Activated naive CD8-positive, alpha-beta T cell treated with anti-CD3 and anti-CD28 coated beads, Interleukin-2, amount 10 ng/mL, durations not matched to agents 7 days and 5 days (primary cell): Measurements from ENCODE around the gene LRRC74B. TPM values are rescaled to one million over a fixed set of nuclear protein-coding genes. Genes with fewer than 3 reads are reported as not detected.
"Not testable (repeated sequence)": the region's sequence is repeated elsewhere in the genome, so short reads cannot be mapped to it uniquely, and the experiment has no call there.

Source experiments
- ATAC-seq: fragments of 150-1000 bp; cut with Tn5 transposase; one replicate; pipeline ENCODE4 v1.10.0; 2021; ENCODE audit warnings: low read depth, moderate library complexity
- POLR2A ChIA-PET: fragments of 350-600 bp; sonication (Branson Sonifier 250); formaldehyde crosslinking; loops from one replicate; lab custom pipeline; 2021; ENCODE audit warnings: antibody characterized with exemption; lab: Charles Lee
- DNase-seq: peaks from one replicate; pipeline ENCODE4 v3.0.0; 2021
- H3K27ac Mint-ChIP-seq: one replicate; pipeline ENCODE4 v1.8.0; 2022; ENCODE audit warnings: mild to moderate bottlenecking, mixed read lengths
- H3K27me3 Mint-ChIP-seq: one replicate; pipeline ENCODE4 v1.8.0; 2022; ENCODE audit warnings: mild to moderate bottlenecking, moderate library complexity, mixed read lengths
- H3K36me3 Mint-ChIP-seq: one replicate; pipeline ENCODE4 v1.8.0; 2021; ENCODE audit warnings: mild to moderate bottlenecking, mixed read lengths
- H3K4me1 Mint-ChIP-seq: one replicate; pipeline ENCODE4 v1.8.0; 2021; ENCODE audit warnings: mixed read lengths
- H3K4me3 Mint-ChIP-seq: one replicate; pipeline ENCODE4 v1.8.0; 2022; ENCODE audit warnings: mild to moderate bottlenecking, moderate library complexity, mixed read lengths
- H3K9me3 Mint-ChIP-seq: one replicate; pipeline ENCODE4 v1.8.0; 2021; ENCODE audit warnings: mixed read lengths
- total RNA-seq, 2 experiments: library from RNA; stranded (reverse); gene quantifications; one replicate each; pipeline ENCODE4 v1.2.3, GENCODE V29; 2021

LRRC74B gene
- total RNA-seq, 2 experiments from 2014 or later, result not detected

DNA sequence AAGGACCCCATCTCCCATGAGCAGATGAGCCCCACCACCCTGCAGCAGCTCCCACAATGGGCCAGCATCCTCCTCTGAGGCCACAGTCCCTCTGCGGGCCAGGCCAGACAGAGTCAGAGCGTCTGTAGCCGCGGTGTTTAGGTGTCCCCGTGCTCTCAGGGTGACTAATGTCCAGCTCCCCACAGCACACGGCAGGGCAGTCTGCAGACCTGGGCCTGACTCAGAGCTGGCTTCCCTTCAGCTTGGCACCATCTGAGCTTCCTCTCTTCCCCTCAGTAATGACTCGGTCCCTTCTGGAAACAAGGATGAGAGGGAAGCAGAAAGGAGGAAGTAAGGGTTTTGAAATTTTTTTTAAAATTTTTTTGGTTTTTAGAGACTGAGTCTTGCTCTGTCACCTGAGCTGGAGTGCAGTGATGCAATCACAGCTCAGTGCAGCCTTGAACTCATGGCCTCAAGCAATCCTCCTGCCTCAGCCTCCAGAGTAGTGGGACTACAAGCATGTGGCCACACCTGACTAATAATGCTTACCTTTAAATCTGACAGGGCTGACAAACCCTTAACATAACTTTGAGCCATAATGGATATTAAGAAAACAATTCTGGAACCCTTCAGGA, 28.5 kb downstream of the LRRC74B start:
- H3K27me3 Mint-ChIP-seq, result peaks cover 3% of the 10 kb centered on the region
- H3K27ac Mint-ChIP-seq, result no peak overlapping the region

DNA sequence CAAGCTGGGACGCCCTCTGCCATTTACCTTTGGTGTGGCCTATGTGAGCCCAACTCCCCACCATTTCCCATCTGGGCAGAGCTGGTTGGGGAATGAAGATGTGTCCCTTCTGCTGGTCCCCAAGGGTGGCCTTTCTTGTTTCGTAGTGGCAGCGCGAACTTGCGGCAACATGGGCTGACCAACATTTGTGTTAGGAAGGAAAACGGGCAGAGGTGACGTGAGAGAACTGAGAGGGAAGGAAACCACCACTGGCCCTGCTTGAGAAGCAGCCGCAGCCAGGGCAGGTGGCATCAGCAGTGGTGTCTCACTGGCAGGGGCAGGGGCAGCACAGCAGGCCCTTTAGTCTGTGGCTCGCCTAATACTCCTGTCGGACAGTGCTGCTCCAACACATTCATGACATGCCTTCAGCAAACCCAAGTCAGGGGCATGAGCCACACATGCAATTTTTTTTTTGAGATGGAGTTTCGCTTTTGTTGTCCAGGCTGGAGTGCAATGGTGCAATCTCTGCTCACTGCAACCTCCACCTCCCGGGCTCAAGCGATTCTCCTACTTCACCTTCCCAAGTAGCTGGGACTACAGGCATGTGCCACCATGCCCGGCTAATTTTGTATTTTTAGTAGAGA, 29.9 kb downstream of the LRRC74B start:
- H3K27ac Mint-ChIP-seq, result no peak overlapping the region
- no peak for DNase-seq

More for the DNA sequence above, 28.5 kb downstream of the LRRC74B start:
- H3K9me3 Mint-ChIP-seq, result no peaks in the 10 kb centered on the region
- ATAC-seq (no peak), DNase-seq (no peak)
- no peaks in the 10 kb centered on the region for H3K36me3 Mint-ChIP-seq
- POLR2A ChIA-PET, result no interaction called here
- H3K4me3 Mint-ChIP-seq, result no peak overlapping the region
- H3K4me1 Mint-ChIP-seq, result no peaks in the 10 kb centered on the region

DNA sequence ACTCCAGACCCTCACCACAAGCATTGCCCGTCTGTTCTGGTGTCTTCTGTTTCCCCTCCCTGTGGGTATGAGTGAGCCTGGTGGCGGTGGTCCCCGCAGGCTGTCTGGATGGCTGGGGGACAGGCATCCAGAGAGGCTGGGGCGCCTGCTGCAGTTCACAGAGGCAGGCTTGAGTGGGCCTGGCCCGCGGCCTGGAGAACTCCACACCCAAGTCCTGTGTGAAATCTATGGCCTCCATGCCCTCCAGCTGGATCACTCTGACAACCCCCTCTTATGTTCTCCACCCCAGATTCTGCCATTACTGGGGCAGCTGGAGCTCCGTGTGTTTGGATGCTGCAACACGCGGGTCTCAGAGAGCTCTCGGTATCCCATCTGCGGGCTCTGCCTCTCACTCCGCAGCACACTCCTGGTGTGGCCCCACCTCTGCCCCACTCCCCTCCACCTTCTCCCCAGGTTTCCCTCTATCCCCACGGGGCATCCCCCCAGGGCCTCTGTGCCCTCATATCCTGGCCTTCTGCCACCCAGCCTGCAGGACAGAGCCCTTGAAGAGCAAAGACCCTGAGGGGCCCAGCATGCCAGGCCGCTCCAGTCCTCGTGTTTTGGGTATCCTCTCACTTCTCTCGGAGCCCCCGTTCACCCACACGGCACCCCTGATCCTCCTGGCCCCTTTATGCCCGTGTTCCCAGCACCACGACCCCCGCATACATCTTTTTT, 31.3 kb downstream of the LRRC74B start:
- ATAC-seq (no peak), DNase-seq (no peak)
- no peak overlapping the region for H3K4me3 Mint-ChIP-seq
- no peaks in the 10 kb centered on the region for H3K27me3 Mint-ChIP-seq
- POLR2A ChIA-PET, result interaction anchor here (0.6 kb wide), 1 partner anchor 53 kb away, joined by 3 read pairs; no protein-coding TSS in a partner anchor
- H3K27ac Mint-ChIP-seq, result no peak overlapping the region
- no peaks in the 10 kb centered on the region for H3K4me1 Mint-ChIP-seq
- H3K36me3 Mint-ChIP-seq, result no peaks in the 10 kb centered on the region
- no peaks in the 10 kb centered on the region for H3K9me3 Mint-ChIP-seq

More for the DNA sequence above, 29.9 kb downstream of the LRRC74B start:
- H3K27me3 Mint-ChIP-seq, result no peaks in the 10 kb centered on the region
- H3K4me3 Mint-ChIP-seq, result no peak overlapping the region
- H3K4me1 Mint-ChIP-seq, result no peaks in the 10 kb centered on the region
- no peaks in the 10 kb centered on the region for H3K9me3 Mint-ChIP-seq
- no peaks in the 10 kb centered on the region for H3K36me3 Mint-ChIP-seq
- ATAC-seq, result no peak
- POLR2A ChIA-PET, result no interaction called here

DNA sequence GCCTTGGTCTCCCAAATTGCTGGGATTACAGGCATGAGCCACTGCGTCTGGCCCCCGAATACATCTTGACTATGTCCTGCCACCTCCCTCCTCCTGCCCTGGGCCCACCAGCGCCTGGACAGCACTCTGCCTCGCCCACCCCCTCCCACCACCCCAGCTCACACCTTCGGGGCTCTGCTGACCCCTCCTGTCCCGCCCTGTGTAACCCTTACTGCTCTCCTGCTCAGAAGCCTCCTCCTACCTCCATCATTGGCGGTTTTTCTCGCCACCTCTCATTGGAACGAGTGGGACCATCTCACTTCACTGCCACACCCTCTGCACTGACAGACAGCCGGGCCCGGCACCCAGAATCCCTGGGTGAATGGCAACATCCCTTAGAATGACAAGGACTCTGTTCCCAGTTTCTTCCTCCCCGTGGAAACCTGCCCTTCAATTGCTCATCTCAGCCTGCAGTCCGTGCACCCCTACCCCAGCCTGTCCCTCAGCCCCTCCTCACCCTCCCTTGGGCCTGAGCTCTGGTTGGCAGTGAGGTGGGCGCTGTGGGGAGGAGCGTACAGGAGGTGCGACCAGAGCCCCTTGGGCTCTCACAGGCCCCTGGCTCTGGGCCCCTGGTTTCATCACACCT, 32.2 kb downstream of the LRRC74B start:
- no peak overlapping the region for H3K27ac Mint-ChIP-seq
- H3K27me3 Mint-ChIP-seq, result no peaks in the 10 kb centered on the region
- no peak for DNase-seq
- no peaks in the 10 kb centered on the region for H3K4me1 Mint-ChIP-seq
- no peak for ATAC-seq
- H3K36me3 Mint-ChIP-seq, result no peaks in the 10 kb centered on the region
- POLR2A ChIA-PET, result no interaction called here
- no peak overlapping the region for H3K4me3 Mint-ChIP-seq
- no peaks in the 10 kb centered on the region for H3K9me3 Mint-ChIP-seq

DNA sequence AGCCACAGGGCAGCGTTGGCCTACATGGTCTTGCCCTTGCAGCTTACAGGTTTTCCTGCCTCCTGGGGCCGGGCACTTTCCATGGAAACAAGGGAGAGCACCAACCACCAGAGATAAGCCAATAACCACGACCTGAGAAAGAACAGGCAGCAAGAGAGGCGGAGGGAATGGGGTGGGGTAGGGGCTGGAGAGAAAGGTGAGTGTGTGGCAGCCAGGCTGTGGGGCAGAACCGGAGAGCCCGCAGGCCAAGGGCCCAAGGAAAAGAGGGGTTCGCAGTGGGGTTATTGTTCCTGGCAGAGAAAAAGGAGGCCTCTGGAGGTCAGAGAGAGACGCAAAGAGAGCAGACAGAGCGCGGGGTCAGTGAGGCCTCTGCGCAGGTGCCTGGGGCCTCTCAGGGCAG, 33.2 kb downstream of the LRRC74B start:
- Mint-ChIP-seq H3K9me3 (no peaks in the 10 kb centered on the region), H3K27me3 (no peaks in the 10 kb centered on the region), H3K4me1 (no peaks in the 10 kb centered on the region), H3K36me3 (no peaks in the 10 kb centered on the region), H3K4me3 (no peak overlapping the region), H3K27ac (no peak overlapping the region)
- ATAC-seq (no peak), DNase-seq (no peak)
- POLR2A ChIA-PET, result no interaction called here

DNA sequence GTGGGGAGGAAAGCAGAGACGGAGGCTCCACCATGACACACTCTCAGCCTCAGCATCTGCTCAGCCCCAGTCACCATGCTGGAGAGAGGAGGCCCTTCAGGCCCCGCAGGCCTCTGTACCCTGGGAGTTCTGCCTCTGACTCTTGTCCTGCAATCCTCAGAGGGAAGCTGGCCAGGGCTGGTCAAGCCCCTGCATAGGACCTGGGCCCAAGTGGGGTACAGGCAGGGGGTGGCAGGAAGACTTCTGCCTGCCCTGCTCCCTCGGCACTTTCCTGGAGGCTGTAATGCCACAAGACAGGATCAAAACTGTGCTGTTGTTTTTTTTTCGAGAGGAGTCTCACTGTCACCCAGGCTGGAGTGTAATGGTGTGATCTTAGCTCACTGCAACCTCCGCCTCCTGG, 33.7 kb downstream of the LRRC74B start:
- POLR2A ChIA-PET, result no interaction called here
- Mint-ChIP-seq H3K4me3 (no peak overlapping the region), H3K9me3 (no peaks in the 10 kb centered on the region), H3K27me3 (peaks cover under 1% of the 10 kb centered on the region), H3K4me1 (no peaks in the 10 kb centered on the region), H3K36me3 (no peaks in the 10 kb centered on the region), H3K27ac (no peak overlapping the region)
- ATAC-seq, result no peak
- no peak for DNase-seq

DNA sequence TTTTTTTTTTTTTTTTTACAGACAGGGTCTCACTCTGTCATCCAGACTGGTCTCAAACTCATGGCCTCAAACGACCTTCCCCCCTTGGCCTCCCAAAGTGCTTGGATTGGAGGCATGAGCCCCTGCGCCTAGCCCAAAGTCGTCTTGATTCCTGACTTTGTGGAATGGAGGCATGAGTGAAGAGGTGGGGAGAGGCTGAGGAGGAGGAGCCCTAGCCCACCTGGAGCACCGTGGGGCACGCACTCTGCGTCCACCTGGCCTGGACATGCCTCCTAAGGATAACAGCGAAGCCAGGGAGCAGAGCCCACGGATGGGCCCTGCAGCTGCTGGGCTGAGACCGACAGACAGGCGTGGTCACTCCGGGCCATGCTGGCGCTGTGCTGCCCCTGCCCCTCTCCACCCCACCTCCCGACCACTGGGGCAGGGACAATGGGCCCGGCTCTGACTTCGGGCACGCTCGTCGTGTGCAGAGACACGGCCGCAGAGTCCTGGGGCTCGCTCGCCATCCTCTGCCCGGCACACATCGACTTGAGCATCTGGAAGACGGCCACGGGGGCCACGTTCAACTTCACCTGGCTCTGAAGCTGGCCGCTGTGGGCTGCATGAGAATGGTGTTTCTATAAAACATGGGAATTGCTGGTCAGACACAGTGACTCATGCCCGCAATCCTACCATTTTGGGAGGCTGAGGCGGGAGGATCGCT, 34.8 kb downstream of the LRRC74B start:
- no peaks in the 10 kb centered on the region for H3K36me3 Mint-ChIP-seq
- no peaks in the 10 kb centered on the region for H3K9me3 Mint-ChIP-seq
- H3K27me3 Mint-ChIP-seq, result peaks cover 5% of the 10 kb centered on the region
- no peak for ATAC-seq
- H3K4me1 Mint-ChIP-seq, result no peaks in the 10 kb centered on the region
- no peak overlapping the region for H3K4me3 Mint-ChIP-seq
- no peak overlapping the region for H3K27ac Mint-ChIP-seq
- no peak for DNase-seq
- POLR2A ChIA-PET, result no interaction called here

DNA sequence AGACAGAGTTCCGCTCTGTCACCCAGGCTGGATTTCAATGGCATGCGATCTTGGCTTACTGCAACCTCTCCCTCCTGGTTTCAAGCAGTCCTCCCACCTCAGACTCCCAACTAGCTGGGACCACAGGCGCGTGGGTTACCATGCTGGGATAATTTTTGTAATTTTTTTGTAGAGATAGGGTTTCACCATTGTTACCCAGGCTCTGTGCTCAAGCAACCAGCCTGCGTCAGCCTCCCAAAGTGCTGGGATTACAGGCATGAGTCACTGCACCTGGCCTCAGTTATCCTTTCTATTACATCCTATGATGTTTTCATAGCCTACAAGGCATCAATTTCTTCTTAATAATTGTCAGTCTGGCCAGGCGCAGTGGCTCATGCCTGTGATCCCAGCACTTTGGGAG, 36.5 kb downstream of the LRRC74B start:
- ATAC-seq (no peak), DNase-seq (no peak)
- no peaks in the 10 kb centered on the region for H3K9me3 Mint-ChIP-seq
- no peaks in the 10 kb centered on the region for H3K4me1 Mint-ChIP-seq
- H3K27ac Mint-ChIP-seq, result no peak overlapping the region
- POLR2A ChIA-PET, result no interaction called here
- H3K27me3 Mint-ChIP-seq, result peaks cover 5% of the 10 kb centered on the region
- no peaks in the 10 kb centered on the region for H3K36me3 Mint-ChIP-seq
- H3K4me3 Mint-ChIP-seq, result no peak overlapping the region

DNA sequence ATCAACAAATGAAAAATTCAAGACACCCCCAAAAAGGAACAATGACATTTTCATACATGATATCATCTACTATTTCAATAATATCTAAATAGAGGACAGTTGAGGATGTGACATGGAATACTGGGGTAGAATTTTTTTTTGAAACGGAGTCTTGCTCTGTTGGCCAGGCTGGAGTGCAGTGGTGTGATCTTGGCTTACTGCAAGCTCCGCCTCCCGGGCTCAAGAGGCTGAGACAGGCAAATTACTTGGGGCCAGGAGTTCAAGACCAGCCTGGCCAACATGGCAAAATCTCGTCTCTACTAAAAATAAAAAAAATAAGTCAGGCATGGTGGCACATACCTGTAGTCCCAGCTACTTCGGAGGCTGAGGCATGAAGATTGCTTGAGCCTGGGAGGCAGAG, 41.4 kb downstream of the LRRC74B start:
- Mint-ChIP-seq H3K27me3 (peaks cover 8% of the 10 kb centered on the region), H3K36me3 (no peaks in the 10 kb centered on the region), H3K4me3 (no peak overlapping the region), H3K4me1 (no peaks in the 10 kb centered on the region), H3K27ac (no peak overlapping the region), H3K9me3 (no peaks in the 10 kb centered on the region)
- ATAC-seq (no peak), DNase-seq (no peak)
- POLR2A ChIA-PET, result no interaction called here

DNA sequence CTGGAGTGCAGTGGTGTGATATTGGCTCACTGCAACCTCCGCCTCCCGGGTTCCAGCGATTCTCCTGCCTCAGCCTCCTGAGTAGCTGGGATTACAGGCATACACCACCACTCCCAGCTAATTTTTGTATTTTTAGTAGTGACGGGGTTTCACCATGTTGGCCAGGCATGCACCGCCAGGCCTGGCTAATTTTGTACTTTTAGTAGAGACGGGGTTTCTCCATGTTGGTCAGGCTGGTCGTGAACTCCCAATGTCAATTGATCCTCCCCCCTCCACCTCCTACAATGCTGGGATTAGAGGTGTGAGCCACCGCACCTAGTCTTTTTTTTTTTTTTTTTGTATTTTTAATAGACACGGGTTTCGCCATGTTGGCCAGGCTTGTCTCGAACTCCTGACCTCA, 42.2 kb downstream of the LRRC74B start:
- H3K9me3 Mint-ChIP-seq, DNase-seq, H3K36me3 Mint-ChIP-seq, POLR2A ChIA-PET, H3K4me1 Mint-ChIP-seq, H3K27me3 Mint-ChIP-seq, H3K27ac Mint-ChIP-seq, H3K4me3 Mint-ChIP-seq, ATAC-seq: not testable (repeated sequence)

DNA sequence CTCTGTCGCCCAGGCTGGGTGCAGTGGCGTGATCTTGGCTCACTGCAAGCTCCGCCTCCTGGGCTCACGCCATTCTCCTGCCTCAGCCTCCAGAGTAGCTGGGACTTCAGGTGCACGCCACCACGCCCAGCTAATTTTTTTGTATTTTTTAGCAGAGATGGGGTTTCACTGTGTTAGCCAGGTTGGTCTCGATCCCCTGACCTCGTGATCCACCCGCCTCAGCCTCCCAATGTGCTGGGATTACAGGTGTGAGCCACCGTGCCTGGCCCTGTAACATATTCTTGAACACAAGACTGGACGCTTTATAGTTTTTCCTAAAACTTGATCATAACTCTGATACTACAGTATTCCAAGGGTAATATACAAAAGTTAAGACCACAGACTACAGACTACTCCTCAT, 45.5 kb downstream of the LRRC74B start:
- DNase-seq, H3K27me3 Mint-ChIP-seq, H3K36me3 Mint-ChIP-seq, H3K4me3 Mint-ChIP-seq, H3K9me3 Mint-ChIP-seq, H3K27ac Mint-ChIP-seq, H3K4me1 Mint-ChIP-seq, ATAC-seq: not testable (repeated sequence)
- POLR2A ChIA-PET, result interaction anchor here (0.7 kb wide), 1 partner anchor 8 kb away, joined by 3 read pairs; no protein-coding TSS in a partner anchor

DNA sequence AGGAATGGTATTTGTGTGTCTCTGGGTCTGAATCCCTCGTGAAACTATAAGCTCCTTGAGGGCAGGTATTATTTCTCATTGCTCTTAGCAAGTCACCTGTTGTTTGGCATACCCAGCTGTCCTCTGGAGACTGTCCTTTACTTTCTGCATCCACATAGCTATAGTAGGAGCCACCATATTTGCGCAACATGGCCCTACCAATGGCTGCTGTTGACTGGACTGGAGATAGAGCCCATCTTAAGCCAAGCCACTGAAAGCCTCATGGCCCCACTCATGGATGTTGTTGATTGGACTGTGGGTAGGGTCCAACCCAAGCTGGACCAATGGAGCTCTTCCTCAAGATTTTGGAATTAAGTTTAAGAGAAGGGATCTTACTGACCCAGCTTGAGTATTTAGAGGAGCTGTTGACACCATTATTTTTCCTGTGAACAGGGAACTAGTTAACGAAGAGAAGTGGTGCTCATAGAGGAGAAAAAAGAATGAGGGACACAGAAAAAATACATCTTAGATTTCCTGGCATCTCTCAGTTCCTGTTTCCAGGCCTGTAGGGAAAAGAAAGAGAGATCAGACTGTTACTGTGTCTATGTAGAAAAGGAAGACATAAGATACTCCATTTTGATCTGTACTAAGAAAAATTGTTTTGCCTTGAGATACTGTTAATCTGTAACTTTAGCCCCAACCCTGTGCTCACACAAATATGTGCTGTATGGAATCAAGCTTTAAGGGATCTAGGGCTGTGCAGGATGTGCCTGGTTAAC, 47.2 kb downstream of the LRRC74B start:
- Mint-ChIP-seq H3K4me1 (no peaks in the 10 kb centered on the region), H3K4me3 (no peak overlapping the region), H3K27ac (no peak overlapping the region), H3K36me3 (no peaks in the 10 kb centered on the region), H3K9me3 (no peaks in the 10 kb centered on the region), H3K27me3 (peaks cover 6% of the 10 kb centered on the region)
- POLR2A ChIA-PET, result interaction anchor here (0.6 kb wide), 1 partner anchor 48 kb away, joined by 3 read pairs; no protein-coding TSS in a partner anchor
- ATAC-seq, result no peak
- DNase-seq, result no peak
